HFFc6 (cell line): Measurements from ENCODE around the gene ORM1. TPM values are rescaled to one million over a fixed set of nuclear protein-coding genes. Genes with fewer than 3 reads are reported as not detected.

Source experiments
- DNase-seq: peaks from one replicate; pipeline ENCODE4 v3.0.0-alpha.2; 2018
- H3K27ac Mint-ChIP-seq: 2 replicates; pipeline ENCODE4 v1.8.0; 2020; ENCODE audit warnings: mild to moderate bottlenecking, mixed read lengths
- H3K27me3 Mint-ChIP-seq: 2 replicates; pipeline ENCODE4 v1.8.0; 2021; ENCODE audit warnings: mild to moderate bottlenecking, moderate library complexity, mixed read lengths; ENCODE audit not compliant: insufficient read depth
- H3K36me3 Mint-ChIP-seq: 2 replicates; pipeline ENCODE4 v1.8.0; 2021; ENCODE audit warnings: low read depth, mixed read lengths
- H3K4me1 Mint-ChIP-seq: 2 replicates; pipeline ENCODE4 v1.8.0; 2020; ENCODE audit warnings: low read depth, mixed read lengths
- H3K4me3 Mint-ChIP-seq: 2 replicates; pipeline ENCODE4 v1.8.0; 2020; ENCODE audit warnings: mild to moderate bottlenecking, moderate library complexity, mixed read lengths
- H3K9me3 Mint-ChIP-seq: 2 replicates; pipeline ENCODE4 v1.8.0; 2020; ENCODE audit warnings: mild to moderate bottlenecking, mixed read lengths
- CTCF ChIP-seq: fragments of 200-600 bp; sonication (generic); IDR thresholded peaks from 2 replicates; pipeline ENCODE4 v1.5.0; 2021; ENCODE audit warnings: antibody characterized with exemption, mild to moderate bottlenecking
- total RNA-seq, 6 experiments: library from RNA; stranded (reverse); fragmentation: NEBNext Ultra II Directional; extraction: Animal tissue kit (Norgen Biotek cat#: 25700); gene quantifications; 2 replicates in 1 of 6; 3 replicates in 5 of 6; pipeline ENCODE4 v1.2.3, GENCODE V29; 2021

ORM1 gene
- total RNA-seq, 6 experiments from 2014 or later, result not detected

- no peak for TF ChIP-seq CTCF
- H3K27ac Mint-ChIP-seq, result peak overlapping the region; percentile 89
- no peaks in the 10 kb centered on the region; the same call in 1 of the 2 replicates for H3K27me3 Mint-ChIP-seq
- H3K9me3 Mint-ChIP-seq, result no peaks in the 10 kb centered on the region
- H3K36me3 Mint-ChIP-seq, result peaks cover 19% of the 10 kb centered on the region; the same call in 1 of the 2 replicates
- no peak for DNase-seq
- H3K4me3 Mint-ChIP-seq, result peak overlapping the region; percentile 39; the same call in 1 of the 2 replicates
- peaks cover 36% of the 10 kb centered on the region for H3K4me1 Mint-ChIP-seq
Measured at GRCh38 chr9:114348261-114348905, 25.5 kb downstream of the ORM1 start.

GRCh38 chr9:114348906-114349482 is 26.1 kb downstream of the ORM1 start:
- Mint-ChIP-seq H3K4me3 (peak overlapping the region; percentile 39), H3K9me3 (no peaks in the 10 kb centered on the region), H3K27me3 (no peaks in the 10 kb centered on the region; the same call in 1 of the 2 replicates), H3K36me3 (peaks cover 19% of the 10 kb centered on the region; the same call in 1 of the 2 replicates), H3K27ac (peak overlapping the region; percentile 89), H3K4me1 (peaks cover 32% of the 10 kb centered on the region)
- DNase-seq, result peak; percentile 99
- TF ChIP-seq CTCF, result no peak

- no peak for TF ChIP-seq CTCF
- no peaks in the 10 kb centered on the region; the same call in 1 of the 2 replicates for H3K27me3 Mint-ChIP-seq
Measured at GRCh38 chr9:114349713-114350480, 27.0 kb downstream of the ORM1 start.

GRCh38 chr9:114350636-114351401 is 27.9 kb downstream of the ORM1 start:
- DNase-seq, result no peak
- H3K36me3 Mint-ChIP-seq, result peaks cover 5% of the 10 kb centered on the region; the same call in 1 of the 2 replicates
- peaks cover 25% of the 10 kb centered on the region for H3K4me1 Mint-ChIP-seq
- H3K27me3 Mint-ChIP-seq, result no peaks in the 10 kb centered on the region; the same call in 1 of the 2 replicates
- H3K4me3 Mint-ChIP-seq, result no peak overlapping the region
- H3K9me3 Mint-ChIP-seq, result no peaks in the 10 kb centered on the region
- no peak overlapping the region for H3K27ac Mint-ChIP-seq
- no peak for TF ChIP-seq CTCF

More at GRCh38 chr9:114349713-114350480, 27.0 kb downstream of the ORM1 start:
- no peaks in the 10 kb centered on the region for H3K9me3 Mint-ChIP-seq
- peaks cover 25% of the 10 kb centered on the region for H3K4me1 Mint-ChIP-seq
- H3K36me3 Mint-ChIP-seq, result peaks cover 11% of the 10 kb centered on the region; the same call in 1 of the 2 replicates
- DNase-seq, result no peak
- peak overlapping the region; percentile 2; the same call in 1 of the 2 replicates for H3K4me3 Mint-ChIP-seq
- peak overlapping the region; percentile 89 for H3K27ac Mint-ChIP-seq

GRCh38 chr9:114351932-114352331 is 29.0 kb downstream of the ORM1 start:
- no peak overlapping the region for H3K27ac Mint-ChIP-seq
- peaks cover 25% of the 10 kb centered on the region for H3K4me1 Mint-ChIP-seq
- DNase-seq, result no peak
- no peaks in the 10 kb centered on the region for H3K9me3 Mint-ChIP-seq
- H3K36me3 Mint-ChIP-seq, result peaks cover 5% of the 10 kb centered on the region; the same call in 1 of the 2 replicates
- H3K4me3 Mint-ChIP-seq, result no peak overlapping the region
- no peak for TF ChIP-seq CTCF
- no peaks in the 10 kb centered on the region; the same call in 1 of the 2 replicates for H3K27me3 Mint-ChIP-seq
